ENCODE measurements around the gene POPDC3.
"Not testable (repeated sequence)": the region's sequence is repeated elsewhere in the genome, so short reads cannot be mapped to it uniquely, and the experiment has no call there.

Gene POPDC3

DNA sequence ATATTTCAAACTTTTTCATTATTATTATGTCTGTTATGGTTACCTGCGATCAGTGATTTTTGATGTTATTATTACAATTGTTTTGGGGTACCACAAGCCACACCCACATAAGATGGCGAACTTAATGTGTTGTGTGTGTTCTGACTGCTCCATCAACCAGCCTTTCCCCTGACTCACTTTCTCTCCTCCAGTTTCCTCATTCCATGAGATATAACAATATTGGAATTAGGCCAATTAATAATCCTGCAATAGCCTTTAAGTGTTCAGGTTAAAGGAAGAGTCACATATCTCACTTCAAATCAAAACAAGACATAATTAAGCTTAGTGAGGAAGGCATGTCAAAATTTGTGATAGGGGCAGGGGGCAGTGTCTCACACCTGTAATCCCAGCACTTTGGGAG is 16.3 kb upstream of the POPDC3 start:
- DNase-seq (ENCODE audit: low read depth in 4 of 4, low spot score in 1 of 4) = no peak

DNA sequence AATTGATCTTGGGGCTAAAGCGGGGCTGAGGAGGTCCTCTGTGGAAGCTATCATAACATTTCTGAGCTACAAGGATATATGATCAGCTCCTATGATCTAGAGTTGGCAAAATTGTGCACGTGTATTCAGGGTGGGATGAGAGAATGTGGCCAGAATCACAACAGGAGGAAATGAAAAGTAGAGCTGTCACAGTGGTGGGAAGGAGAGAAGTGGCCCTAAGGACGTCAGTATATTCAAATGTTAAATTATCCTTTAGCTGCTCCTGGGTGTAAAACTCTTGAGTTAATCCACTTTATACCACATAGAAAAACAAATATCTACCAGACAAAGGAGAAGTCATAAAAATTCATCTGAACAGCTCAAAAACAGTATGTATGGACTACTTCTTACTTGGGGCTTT is 14.8 kb upstream of the POPDC3 start:
- DNase-seq (ENCODE audit: low read depth in 4 of 4, low spot score in 1 of 4) = no peak

- DNase-seq (ENCODE audit: low read depth in 4 of 4, low spot score in 1 of 4) = no peak
These were observed 14.3 kb upstream of the POPDC3 start for GRCh38 chr6:105194106-105194505.

DNA sequence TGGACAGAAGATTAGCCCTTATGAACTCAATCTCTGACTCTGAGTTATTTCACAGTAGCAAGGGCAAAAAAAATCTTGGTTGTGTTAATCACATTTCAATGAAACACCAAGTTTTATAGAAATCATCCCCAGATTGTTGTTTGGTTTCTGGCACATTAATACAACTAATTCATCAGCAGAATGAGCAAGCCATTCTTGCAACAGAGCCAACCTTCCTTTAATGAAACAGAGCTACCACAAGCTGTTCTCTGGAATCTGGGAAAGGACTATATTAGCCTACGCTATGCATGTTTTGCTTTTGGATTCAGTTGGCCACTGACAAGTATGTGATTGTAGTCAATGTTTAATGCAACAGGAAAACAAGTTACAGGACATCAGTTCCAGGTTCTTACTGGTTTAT is 13.8 kb upstream of the POPDC3 start:
- no peak for DNase-seq (ENCODE audit: low read depth in 4 of 4, low spot score in 1 of 4)

DNA sequence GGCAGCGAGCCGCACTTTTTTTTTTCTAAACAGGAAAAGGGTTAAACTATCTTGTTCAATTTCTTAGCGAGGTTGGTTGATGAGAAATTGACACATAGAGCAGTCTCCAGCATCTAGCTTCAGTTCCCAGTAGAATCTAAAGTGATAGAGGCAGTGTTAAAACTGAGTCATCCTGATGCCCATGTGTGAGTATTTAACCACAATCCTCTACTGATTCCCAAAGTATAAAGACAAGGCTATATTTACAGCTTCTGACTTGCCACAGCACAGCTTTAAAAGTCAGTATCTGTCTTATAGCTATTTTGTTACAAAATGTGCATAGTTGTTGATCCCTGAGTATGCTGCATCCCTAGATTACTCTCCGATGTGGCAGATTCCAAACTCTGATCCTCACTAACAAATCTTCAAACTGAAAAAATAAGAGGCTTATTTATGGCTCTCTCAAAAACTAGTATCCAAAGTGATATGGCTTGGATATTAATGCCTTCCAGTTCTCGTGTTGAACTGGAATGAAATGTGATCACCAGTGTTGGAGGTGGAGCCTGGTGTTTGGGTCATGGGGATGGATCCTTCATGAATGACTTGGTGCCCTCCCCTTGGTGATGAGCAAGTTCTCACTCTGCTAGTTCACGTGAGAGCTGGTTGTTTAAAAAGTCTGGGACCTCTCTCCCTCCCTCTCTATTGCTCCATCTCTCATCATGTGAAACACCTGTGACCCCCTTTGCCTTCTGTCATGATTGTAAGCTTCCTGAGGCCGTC is 13.1 kb upstream of the POPDC3 start:
- no peak for DNase-seq (ENCODE audit: low read depth in 4 of 4, low spot score in 1 of 4)

DNA sequence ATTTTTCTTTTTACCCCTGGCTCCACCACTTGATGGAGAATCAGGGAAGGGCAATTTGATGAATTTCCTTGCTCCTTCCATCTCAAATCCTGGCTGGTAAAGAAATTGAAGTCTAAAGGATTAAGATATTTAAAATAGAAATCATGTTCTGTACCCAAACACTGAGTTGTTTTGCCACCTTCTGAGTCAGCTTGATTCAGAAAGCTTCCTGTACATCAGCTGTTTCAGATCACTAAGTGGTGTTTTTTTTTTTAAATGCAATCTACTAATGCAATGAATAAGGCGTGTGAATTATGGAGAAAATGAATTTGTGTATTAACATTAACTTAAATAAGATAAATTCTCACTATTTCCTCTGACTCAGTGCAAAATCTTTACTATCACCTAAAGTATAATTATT is 11.5 kb upstream of the POPDC3 start:
- DNase-seq (ENCODE audit: low read depth in 4 of 4, low spot score in 1 of 4) = no peak

DNA sequence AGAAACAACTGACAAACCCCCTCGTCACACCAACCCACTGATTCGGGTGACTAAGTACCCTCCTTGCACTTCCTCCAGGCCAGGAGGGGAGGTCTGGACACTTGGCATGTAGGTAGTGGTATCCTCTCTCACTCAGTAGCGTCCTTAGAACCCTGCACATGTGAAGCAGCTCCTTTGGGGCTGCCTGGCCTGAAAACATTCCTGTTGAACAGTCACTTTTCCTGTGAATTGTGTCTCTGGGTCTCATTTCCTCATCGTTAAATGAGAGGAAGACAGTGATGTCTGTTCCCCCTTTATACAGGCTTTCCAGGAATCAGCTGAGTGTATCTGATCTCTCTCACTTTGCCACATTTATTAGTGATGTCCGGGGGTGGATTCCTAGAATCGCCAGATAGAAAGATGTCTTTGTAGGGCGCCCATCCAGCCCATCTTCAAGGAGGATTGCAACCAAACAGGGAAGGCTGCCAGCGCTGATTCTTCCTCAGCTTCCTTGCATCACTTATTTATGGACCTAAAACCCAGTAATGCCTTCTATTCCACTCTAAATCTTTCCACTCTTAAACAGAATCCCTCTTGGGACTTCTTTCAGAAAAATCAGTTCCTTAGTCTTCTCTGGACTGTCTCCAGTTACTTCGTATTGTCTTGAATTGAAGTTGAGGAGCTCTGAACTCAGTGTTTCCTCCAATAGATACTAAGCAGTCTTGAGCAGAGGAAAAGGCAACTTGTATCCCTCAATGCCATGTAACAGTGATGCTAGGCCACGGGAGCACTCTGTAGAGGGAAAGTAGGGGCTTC is 9.4 kb upstream of the POPDC3 start:
- no peak for DNase-seq (ENCODE audit: low read depth in 4 of 4, low spot score in 1 of 4)

GRCh38 chr6:105188251-105188650 is 8.4 kb upstream of the POPDC3 start:
- no peak for DNase-seq (ENCODE audit: low read depth in 4 of 4, low spot score in 1 of 4)

DNA sequence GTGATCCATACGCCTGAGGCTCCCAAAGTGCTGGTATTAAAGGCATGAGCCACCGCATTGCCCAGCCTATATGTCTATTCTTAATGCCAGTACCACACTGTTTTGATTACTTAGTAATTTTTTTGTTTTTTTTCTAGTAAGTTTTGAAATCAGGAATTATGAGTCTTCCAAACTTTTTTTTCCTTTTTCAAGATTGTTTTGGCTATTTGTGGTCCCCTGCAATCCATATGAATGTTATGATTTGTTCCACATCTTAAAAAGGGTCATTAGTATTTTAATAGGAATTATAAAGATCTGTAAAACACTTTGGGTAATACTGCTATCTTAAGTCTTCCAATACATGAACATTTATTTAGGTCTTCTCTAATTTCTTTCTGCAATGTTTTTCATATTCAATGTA is 6.8 kb upstream of the POPDC3 start:
- DNase-seq (ENCODE audit: low read depth in 4 of 4, low spot score in 1 of 4) = no peak

- no peak for DNase-seq (ENCODE audit: low read depth in 4 of 4, low spot score in 1 of 4)
These were observed 5.1 kb upstream of the POPDC3 start for GRCh38 chr6:105184921-105185320.

GRCh38 chr6:105181981-105182515 is 2.2 kb upstream of the POPDC3 start:
- DNase-seq (ENCODE audit: low read depth in 4 of 4, low spot score in 1 of 4) = no peak

DNA sequence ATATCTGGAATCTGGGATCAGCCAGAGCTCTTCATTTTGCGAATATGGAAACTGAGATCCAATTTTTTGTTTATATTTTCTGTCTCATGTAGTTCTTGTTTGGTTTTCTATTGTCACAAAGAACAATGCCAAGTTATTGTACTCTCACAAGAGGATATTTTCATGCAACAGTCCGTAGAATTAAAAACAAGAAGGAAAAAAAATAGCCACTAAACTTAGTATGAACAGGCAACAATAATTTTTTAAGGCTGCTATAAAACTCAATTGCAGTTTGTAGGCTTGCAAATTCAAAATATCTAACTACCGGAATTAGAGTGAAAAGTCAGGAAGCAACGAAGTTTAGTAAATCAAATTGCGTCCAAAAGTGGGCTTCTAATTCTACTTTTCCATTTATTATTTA is 1.2 kb downstream of the POPDC3 start:
- no peak for DNase-seq (ENCODE audit: low read depth in 4 of 4, low spot score in 1 of 4)

GRCh38 chr6:105178110-105178509 is 1.7 kb downstream of the POPDC3 start:
- no peak for DNase-seq (ENCODE audit: low read depth in 4 of 4, low spot score in 1 of 4)

GRCh38 chr6:105177556-105177955 is 2.3 kb downstream of the POPDC3 start:
- DNase-seq (ENCODE audit: low read depth in 4 of 4, low spot score in 1 of 4) = no peak

GRCh38 chr6:105174512-105174911 is 5.3 kb downstream of the POPDC3 start:
- DNase-seq (ENCODE audit: low read depth in 4 of 4, low spot score in 1 of 4) = no peak

DNA sequence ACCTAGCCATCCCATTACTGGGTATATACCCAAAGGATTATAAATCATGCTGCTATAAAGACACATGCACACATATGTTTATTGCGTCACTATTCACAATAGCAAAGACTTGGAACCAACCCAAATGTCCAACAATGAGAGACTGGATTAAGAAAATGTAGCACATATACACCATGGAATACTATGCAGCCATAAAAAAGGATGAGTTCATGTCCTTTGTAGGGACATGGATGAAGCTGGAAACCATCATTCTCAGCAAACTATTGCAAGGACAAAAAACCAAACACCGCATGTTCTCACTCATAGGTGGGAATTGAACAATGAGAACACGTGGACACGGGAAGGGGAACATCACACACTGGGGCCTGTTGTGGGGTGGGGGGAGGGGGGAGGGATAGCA is 7.3 kb downstream of the POPDC3 start:
- not testable (repeated sequence) for DNase-seq (ENCODE audit: low read depth in 4 of 4, low spot score in 1 of 4)

GRCh38 chr6:105170059-105170458 is 9.8 kb downstream of the POPDC3 start:
- DNase-seq (ENCODE audit: low read depth in 4 of 4, low spot score in 1 of 4) = no peak

DNA sequence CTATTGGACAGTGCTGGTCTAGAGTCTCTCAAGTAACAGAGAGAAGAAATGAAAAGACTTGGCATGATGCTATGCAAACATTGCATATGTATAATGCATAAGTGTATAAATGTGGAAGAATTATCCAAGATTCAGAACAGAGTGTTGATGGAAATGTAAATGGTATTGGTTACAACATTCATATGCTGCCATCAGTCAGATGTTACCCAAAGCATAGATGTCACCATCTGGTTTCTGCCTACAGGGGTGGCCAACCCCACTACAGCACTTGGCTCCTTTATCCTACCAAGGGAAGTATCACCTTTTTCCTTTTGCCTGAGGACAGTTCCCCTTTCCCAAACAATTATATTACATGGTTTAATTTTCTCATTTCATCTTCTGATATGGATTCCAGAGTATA is 11.9 kb downstream of the POPDC3 start:
- DNase-seq (ENCODE audit: low read depth in 4 of 4, low spot score in 1 of 4) = no peak

GRCh38 chr6:105164418-105164817 is 15.4 kb downstream of the POPDC3 start:
- DNase-seq (ENCODE audit: low read depth in 4 of 4, low spot score in 1 of 4) = no peak

DNA sequence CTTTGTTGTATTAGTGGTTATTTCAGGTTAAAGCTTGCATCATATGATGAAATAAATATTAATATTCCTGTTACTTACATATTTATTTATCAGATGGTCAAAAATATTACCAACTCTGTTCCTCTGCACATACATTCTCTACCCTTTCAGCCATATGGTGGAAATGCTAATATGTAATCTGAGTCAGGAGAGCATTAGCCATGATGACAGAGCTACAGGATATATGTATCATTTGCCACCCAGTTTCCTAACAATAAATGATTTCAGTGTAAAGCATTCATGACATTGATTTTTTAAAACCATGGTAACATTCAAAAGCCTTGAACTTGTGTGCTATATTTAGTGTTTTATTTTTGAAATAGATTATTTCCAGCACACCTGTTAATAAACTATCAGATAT is 16.6 kb downstream of the POPDC3 start:
- no peak for DNase-seq (ENCODE audit: low read depth in 4 of 4, low spot score in 1 of 4)

DNA sequence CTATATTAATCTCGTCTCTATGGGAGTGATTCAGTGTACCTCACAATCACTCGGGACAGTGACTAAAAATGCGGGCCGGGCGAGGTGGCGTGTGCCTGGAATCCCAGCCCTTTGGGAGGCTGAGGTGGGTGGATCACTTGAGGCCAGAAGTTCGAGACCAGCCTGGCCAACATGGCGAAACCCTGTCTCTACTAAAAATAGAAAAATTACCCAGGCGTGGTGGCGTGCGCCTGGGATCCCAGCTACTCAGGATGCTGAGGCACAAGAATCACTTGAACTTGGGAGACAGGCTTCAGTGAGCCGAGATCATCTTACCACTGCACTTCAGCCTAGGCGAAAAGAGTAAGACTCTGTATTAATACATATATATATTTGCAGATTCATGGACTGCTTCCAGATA is 17.4 kb downstream of the POPDC3 start:
- no peak for DNase-seq (ENCODE audit: low read depth in 4 of 4, low spot score in 1 of 4)

- no peak for DNase-seq (ENCODE audit: low read depth in 4 of 4, low spot score in 1 of 4)
These were observed 18.4 kb downstream of the POPDC3 start for GRCh38 chr6:105161421-105161820.

Measured in stimulated activated CD4-positive, alpha-beta T cell treated with anti-CD3 and anti-CD28 coated beads, Interleukin-1b, Interleukin-23, amount 100 ng/mL, for 24 hours (primary cell).